Loucy (cell line): ENCODE measurements around the gene DCP2.

Experiments
- H2AFZ ChIP-seq: fragments of 200-600 bp; sonication (generic); 2 replicates; pipeline ENCODE4 v1.6.0; 2016; ENCODE audit warnings: antibody characterized with exemption, mild to moderate bottlenecking, low read length, moderate library complexity
- H3F3A ChIP-seq: fragments of 200-600 bp; 2 replicates; pipeline ENCODE4 v1.6.0; 2016; ENCODE audit warnings: antibody characterized with exemption, low read depth, mild to moderate bottlenecking
- H3K27me3 ChIP-seq: fragments of 200-600 bp; sonication (generic); 2 replicates; pipeline ENCODE4 v1.6.1; 2014; ENCODE audit warnings: low read length, mild to moderate bottlenecking; ENCODE audit not compliant: insufficient read depth, poor library complexity, severe bottlenecking
- H3K36me3 ChIP-seq: fragments of 200-600 bp; sonication (generic); 2 replicates; pipeline ENCODE4 v1.6.1; 2016; ENCODE audit warnings: low read length; ENCODE audit not compliant: insufficient read depth
- H3K4me1 ChIP-seq: fragments of 200-600 bp; sonication (generic); 2 replicates; pipeline ENCODE4 v1.5.1; 2014; ENCODE audit warnings: low read length, mild to moderate bottlenecking; ENCODE audit not compliant: insufficient read depth, poor library complexity, severe bottlenecking
- H3K4me2 ChIP-seq: fragments of 200-600 bp; sonication (generic); 2 replicates; pipeline ENCODE4 v1.6.0; 2014; ENCODE audit warnings: antibody characterized with exemption, low read length, low read depth, mild to moderate bottlenecking; ENCODE audit not compliant: poor library complexity, severe bottlenecking
- H3K4me3 ChIP-seq: fragments of 200-600 bp; sonication (generic); 2 replicates; pipeline ENCODE4 v1.5.1; 2014; ENCODE audit warnings: low read length, mild to moderate bottlenecking, mixed read lengths; ENCODE audit not compliant: poor library complexity, severe bottlenecking
- H3K79me2 ChIP-seq: fragments of 200-600 bp; sonication (generic); 2 replicates; pipeline ENCODE4 v1.6.1; 2014; ENCODE audit warnings: low read length; ENCODE audit not compliant: insufficient read depth
- H3K9ac ChIP-seq: fragments of 200-600 bp; sonication (generic); 2 replicates; pipeline ENCODE4 v1.6.0; 2014; ENCODE audit warnings: mild to moderate bottlenecking, low read depth, low read length, moderate library complexity; ENCODE audit not compliant: poor library complexity, severe bottlenecking
- H3K9me2 ChIP-seq: fragments of 200-600 bp; sonication (generic); replicated peaks from 2 replicates; pipeline ENCODE4 v1.6.1; 2016; ENCODE audit warnings: low read depth, low read length, mixed read lengths
- H3K9me3 ChIP-seq: fragments of 200-600 bp; sonication (generic); 2 replicates; pipeline ENCODE4 v1.6.1; 2014; ENCODE audit warnings: mild to moderate bottlenecking, antibody characterized with exemption, low read length, low read depth; ENCODE audit not compliant: insufficient read depth
- H4K20me1 ChIP-seq: fragments of 200-600 bp; sonication (generic); 2 replicates; pipeline ENCODE4 v1.6.0; 2014; ENCODE audit warnings: antibody characterized with exemption, low read length, mild to moderate bottlenecking; ENCODE audit not compliant: insufficient read depth, poor library complexity, severe bottlenecking
- CTCF ChIP-seq: fragments of 200-600 bp; sonication (generic); conservative IDR thresholded peaks from 2 replicates; pipeline ENCODE4 v1.5.1; 2014; ENCODE audit warnings: mild to moderate bottlenecking, antibody characterized with exemption, low read length
- EZH2phosphoT487 ChIP-seq: fragments of 200-600 bp; IDR thresholded peaks from 2 replicates; pipeline ENCODE4 v1.6.1; 2018; ENCODE audit warnings: antibody characterized with exemption, mild to moderate bottlenecking, moderate library complexity, borderline replicate concordance

The DCP2 gene

GRCh38 chr5:113036826-113037225 is 60.2 kb downstream of the DCP2 start:
- H3K9me3 ChIP-seq = no peaks in the 10 kb centered on the region
- H3K4me2 ChIP-seq = no peak overlapping the region
- H3K9ac ChIP-seq = no peak overlapping the region
- H3K4me3 ChIP-seq = no peak overlapping the region
- no peaks in the 10 kb centered on the region for H3K27me3 ChIP-seq
- H3K4me1 ChIP-seq = no peaks in the 10 kb centered on the region
- no peak for TF ChIP-seq EZH2phosphoT487
- TF ChIP-seq CTCF = no peak
- no peak overlapping the region for H2AFZ ChIP-seq
- 0 out of 2 replicates have a peak, but pooled peaks cover 3% of the 10 kb centered on the region for H3K36me3 ChIP-seq
- no peaks in the 10 kb centered on the region for H3F3A ChIP-seq
- H4K20me1 ChIP-seq = no peaks in the 10 kb centered on the region
- no peaks in the 10 kb centered on the region for H3K9me2 ChIP-seq
- no peaks in the 10 kb centered on the region for H3K79me2 ChIP-seq

GRCh38 chr5:113038136-113038535 is 61.5 kb downstream of the DCP2 start:
- H3K36me3 ChIP-seq = 0 out of 2 replicates have a peak, but pooled peaks cover 3% of the 10 kb centered on the region
- H3K27me3 ChIP-seq = no peaks in the 10 kb centered on the region
- H3F3A ChIP-seq = no peaks in the 10 kb centered on the region
- no peak overlapping the region for H3K4me3 ChIP-seq
- H3K9me3 ChIP-seq = no peaks in the 10 kb centered on the region
- no peaks in the 10 kb centered on the region for H3K79me2 ChIP-seq
- no peaks in the 10 kb centered on the region for H3K4me1 ChIP-seq
- TF ChIP-seq EZH2phosphoT487 (no peak), CTCF (no peak)
- no peaks in the 10 kb centered on the region for H4K20me1 ChIP-seq
- H3K4me2 ChIP-seq = no peak overlapping the region
- H3K9ac ChIP-seq = no peak overlapping the region
- no peaks in the 10 kb centered on the region for H3K9me2 ChIP-seq
- H2AFZ ChIP-seq = no peak overlapping the region

- Histone ChIP-seq H3K4me3 (no peak overlapping the region), H3K4me2 (no peak overlapping the region), H3K9ac (no peak overlapping the region), H3K79me2 (no peaks in the 10 kb centered on the region), H2AFZ (no peak overlapping the region), H3F3A (no peaks in the 10 kb centered on the region), H3K27me3 (no peaks in the 10 kb centered on the region), H3K9me2 (no peaks in the 10 kb centered on the region), H3K4me1 (no peaks in the 10 kb centered on the region), H3K36me3 (0 out of 2 replicates have a peak, but pooled peaks cover 3% of the 10 kb centered on the region), H3K9me3 (no peaks in the 10 kb centered on the region), H4K20me1 (no peaks in the 10 kb centered on the region)
- peak; percentile 15; the same call in 1 of the 2 replicates for TF ChIP-seq CTCF
- TF ChIP-seq EZH2phosphoT487 = no peak
Measured at GRCh38 chr5:113038714-113039113, 62.1 kb downstream of the DCP2 start.
